HCEC 1CT (cell line): ENCODE results near the gene RIMOC1.
"Not testable (repeated sequence)": the region's sequence is repeated elsewhere in the genome, so short reads cannot be mapped to it uniquely, and the experiment has no call there.

ENCODE experiments used
- DNase-seq: peaks from one replicate; pipeline ENCODE4 v3.0.0-alpha.2; 2017

RIMOC1 gene

GRCh38 chr5:41891066-41891707 is 13.0 kb upstream of the RIMOC1 start:
- no peak for DNase-seq

- no peak for DNase-seq
Measured at GRCh38 chr5:41892031-41892430, 12.1 kb upstream of the RIMOC1 start.

- DNase-seq = no peak
Measured at GRCh38 chr5:41893074-41893851, 10.9 kb upstream of the RIMOC1 start.

GRCh38 chr5:41896230-41896629 is 7.9 kb upstream of the RIMOC1 start:
- DNase-seq = no peak

GRCh38 chr5:41903382-41903891 is 707 bp upstream of the RIMOC1 start:
- DNase-seq = no peak

GRCh38 chr5:41906151-41906550 is 2.0 kb downstream of the RIMOC1 start:
- no peak for DNase-seq

GRCh38 chr5:41908374-41909079 is 4.4 kb downstream of the RIMOC1 start:
- DNase-seq = peak; percentile 77

- no peak for DNase-seq
Measured at GRCh38 chr5:41918105-41918504, 14.0 kb downstream of the RIMOC1 start.

- no peak for DNase-seq
Measured at GRCh38 chr5:41921166-41921565, 17.0 kb downstream of the RIMOC1 start.

- peak; percentile 11 for DNase-seq
Measured at GRCh38 chr5:41921874-41922273, 17.7 kb downstream of the RIMOC1 start.

- DNase-seq = no peak
Measured at GRCh38 chr5:41924526-41924871, 20.4 kb downstream of the RIMOC1 start.

- peak; percentile 80 for DNase-seq
Measured at GRCh38 chr5:41924872-41925554, 20.9 kb downstream of the RIMOC1 start, which contains the start of gene FBXO4. FBXO4 (plus strand) TSS chr5:41925281; CDS start chr5:41925310, 29 bp downstream.

GRCh38 chr5:41925555-41925951 is 21.4 kb downstream of the RIMOC1 start:
- peak; percentile 36 for DNase-seq

- DNase-seq = no peak
Measured at GRCh38 chr5:41927604-41928003, 23.5 kb downstream of the RIMOC1 start.

GRCh38 chr5:41929035-41929434 is 24.9 kb downstream of the RIMOC1 start:
- no peak for DNase-seq

GRCh38 chr5:41932770-41933169 is 28.6 kb downstream of the RIMOC1 start:
- no peak for DNase-seq

- no peak for DNase-seq
Measured at GRCh38 chr5:41935544-41935943, 31.4 kb downstream of the RIMOC1 start.

- no peak for DNase-seq
Measured at GRCh38 chr5:41940641-41941040, 36.5 kb downstream of the RIMOC1 start.

GRCh38 chr5:41945332-41945955 is 41.3 kb downstream of the RIMOC1 start:
- DNase-seq = not testable (repeated sequence)

GRCh38 chr5:41951224-41951623 is 47.1 kb downstream of the RIMOC1 start:
- no peak for DNase-seq
